GM18505 (cell line): ENCODE results near the gene SS18L1.

ENCODE experiments used
- ATAC-seq: cut with Tn5 transposase; IDR thresholded peaks from one replicate; pipeline ENCODE4 v1.9.1; 2021; ENCODE audit not compliant: unreplicated experiment
- POLR2A ChIP-seq: IDR thresholded peaks from 4 replicates; pipeline ENCODE4 v1.6.1; 2011; ENCODE audit warnings: borderline replicate concordance; ENCODE audit not compliant: insufficient read depth, insufficient read length; ENCODE audit errors: extremely low read depth

Gene SS18L1

GRCh38 chr20:62160253-62160652 is 16.7 kb downstream of the SS18L1 start:
- TF ChIP-seq POLR2A, result no peak
- no peak for ATAC-seq

GRCh38 chr20:62160876-62161275 is 17.3 kb downstream of the SS18L1 start:
- no peak for TF ChIP-seq POLR2A
- ATAC-seq, result no peak

- no peak for ATAC-seq
- TF ChIP-seq POLR2A, result no peak
Measured at GRCh38 chr20:62161347-62161746, 17.8 kb downstream of the SS18L1 start.

GRCh38 chr20:62162765-62163484 is 19.4 kb downstream of the SS18L1 start:
- TF ChIP-seq POLR2A, result no peak
- no peak for ATAC-seq

- TF ChIP-seq POLR2A, result no peak
- ATAC-seq, result no peak
Measured at GRCh38 chr20:62163485-62163865, 19.9 kb downstream of the SS18L1 start.

GRCh38 chr20:62163986-62164762 is 20.6 kb downstream of the SS18L1 start:
- no peak for ATAC-seq
- TF ChIP-seq POLR2A, result no peak

GRCh38 chr20:62164879-62165761 is 21.6 kb downstream of the SS18L1 start:
- ATAC-seq, result no peak
- no peak for TF ChIP-seq POLR2A

GRCh38 chr20:62165762-62166399 is 22.3 kb downstream of the SS18L1 start:
- no peak for ATAC-seq
- no peak for TF ChIP-seq POLR2A

- ATAC-seq, result no peak
- TF ChIP-seq POLR2A, result no peak
Measured at GRCh38 chr20:62167474-62167873, 23.9 kb downstream of the SS18L1 start.

GRCh38 chr20:62168061-62168460 is 24.5 kb downstream of the SS18L1 start:
- ATAC-seq, result no peak
- no peak for TF ChIP-seq POLR2A

GRCh38 chr20:62168890-62169435 is 25.4 kb downstream of the SS18L1 start:
- no peak for TF ChIP-seq POLR2A
- no peak for ATAC-seq

GRCh38 chr20:62170536-62170935 is 27.0 kb downstream of the SS18L1 start:
- TF ChIP-seq POLR2A, result no peak

GRCh38 chr20:62171245-62171644 is 27.7 kb downstream of the SS18L1 start:
- no peak for ATAC-seq

More at GRCh38 chr20:62170536-62170935, 27.0 kb downstream of the SS18L1 start:
- ATAC-seq, result no peak

GRCh38 chr20:62172666-62173065 is 29.1 kb downstream of the SS18L1 start:
- TF ChIP-seq POLR2A, result no peak
- no peak for ATAC-seq

More at GRCh38 chr20:62171245-62171644, 27.7 kb downstream of the SS18L1 start:
- TF ChIP-seq POLR2A, result no peak
